ENCODE results near the gene DACH1. TPM values are rescaled to one million over a fixed set of nuclear protein-coding genes. Genes with fewer than 3 reads are reported as not detected.

The DACH1 gene
- total and polyA plus RNA-seq, 9 of the 15 experiments (the other 6 are each of a cell fraction or from before 2014, with no cell fraction given), result 0.04 to 0.07 (median 0.04) TPM; not detected in 2

GRCh38 chr13:71722206-71722605 is 144.8 kb downstream of the DACH1 start:
- Histone ChIP-seq H3K36me3 (ENCODE audit: control insufficient read depth, insufficient read depth, low read length) (no peaks in the 10 kb centered on the region), H3K9me3 (replicated peaks; ENCODE audit: control insufficient read depth, insufficient read depth, low read depth, low read length) (no peaks in the 10 kb centered on the region), H4K20me1 (replicated peaks; ENCODE audit: control insufficient read depth, insufficient read depth, low read length) (no peaks in the 10 kb centered on the region), H3K27ac (ENCODE audit: extremely low read depth, low read depth, low read length) (no peak overlapping the region), H3K79me2 (ENCODE audit: control insufficient read depth, insufficient read depth, low read length) (no peaks in the 10 kb centered on the region), H3K27me3 (ENCODE audit: control insufficient read depth in 2 of 2, insufficient read depth in 2 of 2, low read length in 2 of 2) (no peaks in the 10 kb centered on the region), H3K4me3 (no peak overlapping the region), H3K9ac (ENCODE audit: insufficient read depth in 1 of 2, low read depth in 2 of 2, low read length in 2 of 2) (no peak overlapping the region), H3K4me2 (ENCODE audit: insufficient read depth, low read length) (no peak overlapping the region), H2AFZ (ENCODE audit: low read depth, low read length) (no peak overlapping the region), H3K9me1 (ENCODE audit: control insufficient read depth, insufficient read depth, low read length) (no peaks in the 10 kb centered on the region), H3K4me1 (replicated peaks in 1 of 2; ENCODE audit: control insufficient read depth in 2 of 2, insufficient read depth in 2 of 2, low read length in 2 of 2) (no peaks in the 10 kb centered on the region)
- in situ Hi-C loops (cut with MboI) (no loop called here), intact Hi-C loops (cut with micrococcal nuclease) (no loop called here)
- POLR2A ChIA-PET, result no interaction called here
- 3% methylated on average over 3 of the region's 3 CpGs for WGBS (ENCODE audit: insufficient coverage, low coverage, missing lambda C conversion rate)
- no peak for ATAC-seq
- CTCF ChIA-PET (ENCODE audit: low intra/inter-chr PET ratio), result no interaction called here
- DNase-seq (ENCODE audit: extremely low read depth in 1 of 4, low spot score in 3 of 4), result no peak
- no peak for FAIRE-seq
- BruUV-seq (replicated peaks), result no TSS peak
- TF ChIP-seq RUNX1 (IDR thresholded peaks at IDR 0.05; ENCODE audit: low read depth) (no peak), RERE (CRISPR knock-in tag; IDR thresholded peaks at IDR 0.05; ENCODE audit: borderline replicate concordance) (no peak), ATF4 (CRISPR knock-in tag; IDR thresholded peaks at IDR 0.05) (no peak), FOXP4 (CRISPR knock-in tag; IDR thresholded peaks at IDR 0.05; ENCODE audit: borderline replicate concordance) (no peak), ZFP91 (CRISPR knock-in tag; IDR thresholded peaks at IDR 0.05) (no peak), RFX1 (IDR thresholded peaks at IDR 0.05) (no peak), EHMT2 (IDR thresholded peaks at IDR 0.05) (no peak), PPARD (CRISPR knock-in tag; IDR thresholded peaks at IDR 0.05) (no peak), CSDE1 (IDR thresholded peaks at IDR 0.05) (no peak), RBM34 (IDR thresholded peaks at IDR 0.05; ENCODE audit: borderline replicate concordance, insufficient read depth, low read length) (no peak), TEAD2 (tag; IDR thresholded peaks at IDR 0.05) (no peak), ZNF707 (CRISPR knock-in tag; conservative IDR thresholded peaks at IDR 0.05) (no peak), SRSF9 (IDR thresholded peaks at IDR 0.05; ENCODE audit: borderline replicate concordance, low read depth, low read length) (no peak), PTTG1 (tag; IDR thresholded peaks at IDR 0.05; ENCODE audit: low read depth) (no peak)

All from K562 (cell line).